Breast epithelium (tissue), 4 donors: Measurements from ENCODE around the gene RHOG. TPM values are rescaled to one million over a fixed set of nuclear protein-coding genes. Genes with fewer than 3 reads are reported as not detected.
"Not testable (repeated sequence)": the region's sequence is repeated elsewhere in the genome, so short reads cannot be mapped to it uniquely, and the experiment has no call there.

Experiments used
- DNase-seq, 2 donors: peaks; one replicate each; pipeline ENCODE4 v3.0.0-alpha.2; 2019; ENCODE audit warnings: low spot score in 2 of 2
- H3K27ac ChIP-seq, 2 donors: fragments of 200-600 bp; sonication (generic) in 1 of 2; one replicate each; pipeline ENCODE4 v1.5.1; 2016 to 2019; ENCODE audit warnings: mild to moderate bottlenecking in 1 of 2
- H3K27me3 ChIP-seq, 2 donors: fragments of 200-600 bp; sonication (generic) in 1 of 2; one replicate each; pipeline versions ENCODE4 v1.5.1 to v1.6.0; 2017 to 2019; ENCODE audit warnings: control low read depth in 1 of 2, mild to moderate bottlenecking in 1 of 2
- H3K36me3 ChIP-seq: fragments of 200-600 bp; one replicate; pipeline ENCODE4 v1.5.1; 2019
- H3K4me1 ChIP-seq, 2 donors: fragments of 200-600 bp; sonication (generic); one replicate each; pipeline ENCODE4 v1.5.1; 2016 to 2019; ENCODE audit warnings: control low read depth in 1 of 2
- H3K4me3 ChIP-seq, 3 donors: fragments of 200-600 bp; sonication (generic); 1 replicate in 2 of 3; 2 replicates in 1 of 3; pipeline ENCODE4 v1.5.1; 2016 to 2019; ENCODE audit warnings: mild to moderate bottlenecking in 3 of 3, moderate library complexity in 2 of 3
- H3K9me3 ChIP-seq, 2 donors: fragments of 200-600 bp; sonication (generic) in 1 of 2; one replicate each; pipeline ENCODE4 v1.5.1; 2016 to 2019; ENCODE audit warnings: control low read depth in 1 of 2
- CTCF ChIP-seq, 3 donors: fragments of 450-650 bp; IDR thresholded peaks; one replicate each; pipeline ENCODE4 v1.5.1; 2016 to 2017; ENCODE audit warnings: antibody characterized with exemption in 3 of 3, mild to moderate bottlenecking in 3 of 3, moderate library complexity in 3 of 3
- POLR2A ChIP-seq: fragments of 450-650 bp; IDR thresholded peaks from one replicate; pipeline ENCODE4 v1.6.1; 2016; ENCODE audit warnings: antibody characterized with exemption, mild to moderate bottlenecking, moderate library complexity
- POLR2AphosphoS5 ChIP-seq, 3 donors: sonication (generic); formaldehyde crosslinking; IDR thresholded peaks; one replicate each; pipeline ENCODE4 v1.6.1; 2017; ENCODE audit warnings: antibody characterized with exemption in 3 of 3
- intact Hi-C: fragments of 100-400 bp; cut with DNase I; formaldehyde crosslinking; loops from one replicate; pipeline ENCODE4 v1.15.1; 2023; ENCODE audit warnings: low total_unique reads
- total RNA-seq, 3 donors: library from RNA; depleted of rRNA; stranded (reverse); fragments of >200 nt; gene quantifications; one replicate each; pipeline ENCODE4 v1.1.0, GENCODE V29; 2016

The RHOG gene
- total RNA-seq, 3 donors from 2014 or later, result 37.0 to 68.2 (median 37.0) TPM

- H3K4me1 ChIP-seq, result no peaks in the 10 kb centered on the region
- intact Hi-C loops, result no loop called here
- no peaks in the 10 kb centered on the region for H3K36me3 ChIP-seq
- DNase-seq, result no peak
- no peaks in the 10 kb centered on the region for H3K27me3 ChIP-seq
- H3K4me3 ChIP-seq, result no peak overlapping the region
- TF ChIP-seq CTCF (IDR thresholded peaks at IDR 0.05) (no peak), POLR2A (no peak), POLR2AphosphoS5 (IDR thresholded peaks at IDR 0.05) (no peak)
- H3K9me3 ChIP-seq, result no peaks in the 10 kb centered on the region
- H3K27ac ChIP-seq, result peak overlapping the region in 1 of 2 donors; percentile 40
Measured at GRCh38 chr11:3816673-3817072, 24.1 kb downstream of the RHOG start.

GRCh38 chr11:3815845-3816244 is 24.9 kb downstream of the RHOG start:
- TF ChIP-seq CTCF (IDR thresholded peaks at IDR 0.05) (no peak), POLR2A (no peak), POLR2AphosphoS5 (IDR thresholded peaks at IDR 0.05) (no peak)
- Histone ChIP-seq H3K4me1 (no peaks in the 10 kb centered on the region), H3K9me3 (no peaks in the 10 kb centered on the region), H3K27ac (peak overlapping the region in 1 of 2 donors; percentile 8), H3K4me3 (no peak overlapping the region), H3K36me3 (no peaks in the 10 kb centered on the region), H3K27me3 (no peaks in the 10 kb centered on the region)
- intact Hi-C loops, result no loop called here
- DNase-seq, result no peak

GRCh38 chr11:3814832-3815231 is 25.9 kb downstream of the RHOG start:
- H3K4me1 ChIP-seq, DNase-seq, intact Hi-C loops, H3K36me3 ChIP-seq, H3K9me3 ChIP-seq, H3K27ac ChIP-seq, H3K27me3 ChIP-seq, H3K4me3 ChIP-seq: not testable (repeated sequence)

- TF ChIP-seq CTCF (IDR thresholded peaks at IDR 0.05), result no peak
- TF ChIP-seq POLR2AphosphoS5 (IDR thresholded peaks at IDR 0.05), result no peak
- TF ChIP-seq POLR2A, result no peak
- no peak for DNase-seq
- Histone ChIP-seq H3K27me3 (no peaks in the 10 kb centered on the region), H3K4me3 (no peak overlapping the region), H3K9me3 (no peaks in the 10 kb centered on the region), H3K27ac (no peak overlapping the region), H3K36me3 (no peaks in the 10 kb centered on the region), H3K4me1 (peaks cover 3 to 10% of the 10 kb centered on the region in 2 donors)
- intact Hi-C loops, result no loop called here
Measured at GRCh38 chr11:3810951-3811350, 29.8 kb downstream of the RHOG start.

- Histone ChIP-seq H3K27me3 (no peaks in the 10 kb centered on the region), H3K36me3 (no peaks in the 10 kb centered on the region), H3K4me1 (peaks cover 3 to 10% of the 10 kb centered on the region in 2 donors), H3K4me3 (no peak overlapping the region), H3K27ac (no peak overlapping the region), H3K9me3 (no peaks in the 10 kb centered on the region)
- DNase-seq, result no peak
- intact Hi-C loops, result no loop called here
- TF ChIP-seq CTCF (IDR thresholded peaks at IDR 0.05) (no peak), POLR2A (no peak), POLR2AphosphoS5 (IDR thresholded peaks at IDR 0.05) (no peak)
Measured at GRCh38 chr11:3810446-3810845, 30.3 kb downstream of the RHOG start.

GRCh38 chr11:3809624-3809928 is 31.2 kb downstream of the RHOG start:
- Histone ChIP-seq H3K4me1 (peaks cover 3 to 10% of the 10 kb centered on the region in 2 donors), H3K27ac (no peak overlapping the region), H3K4me3 (no peak overlapping the region), H3K27me3 (no peaks in the 10 kb centered on the region), H3K36me3 (no peaks in the 10 kb centered on the region), H3K9me3 (no peaks in the 10 kb centered on the region)
- TF ChIP-seq POLR2A (no peak), POLR2AphosphoS5 (IDR thresholded peaks at IDR 0.05) (no peak), CTCF (IDR thresholded peaks at IDR 0.05) (no peak)
- intact Hi-C loops, result no loop called here
- no peak for DNase-seq
